ENCODE data around the gene TMEM270.
"Not testable (repeated sequence)": the region's sequence is repeated elsewhere in the genome, so short reads cannot be mapped to it uniquely, and the experiment has no call there.

Gene TMEM270

GRCh38 chr7:73829505-73829904 is 31.5 kb upstream of the TMEM270 start:
- no peaks in the 10 kb centered on the region for H3K9me3 Mint-ChIP-seq (ENCODE audit: low read depth)
- H3K4me1 Mint-ChIP-seq (ENCODE audit: low read depth): peaks cover 29% of the 10 kb centered on the region
- H3K27me3 Mint-ChIP-seq: peaks cover 4% of the 10 kb centered on the region
- H3K4me3 Mint-ChIP-seq: no peak overlapping the region
- H3K36me3 Mint-ChIP-seq: no peaks in the 10 kb centered on the region
- H3K27ac Mint-ChIP-seq: no peak overlapping the region

GRCh38 chr7:73829921-73830680 is 30.9 kb upstream of the TMEM270 start:
- peaks cover 29% of the 10 kb centered on the region for H3K4me1 Mint-ChIP-seq (ENCODE audit: low read depth)
- H3K27ac Mint-ChIP-seq: no peak overlapping the region
- H3K4me3 Mint-ChIP-seq: no peak overlapping the region
- no peaks in the 10 kb centered on the region for H3K36me3 Mint-ChIP-seq
- H3K27me3 Mint-ChIP-seq: peaks cover 4% of the 10 kb centered on the region
- H3K9me3 Mint-ChIP-seq (ENCODE audit: low read depth): no peaks in the 10 kb centered on the region

- H3K4me1 Mint-ChIP-seq (ENCODE audit: low read depth): peaks cover 28% of the 10 kb centered on the region
- no peak within 1 kb of the TSS for H3K27ac Mint-ChIP-seq
- no peak within 1 kb of the TSS for H3K4me3 Mint-ChIP-seq
- no peaks in the 10 kb centered on the region for H3K9me3 Mint-ChIP-seq (ENCODE audit: low read depth)
- no peaks in the 10 kb centered on the region for H3K36me3 Mint-ChIP-seq
- H3K27me3 Mint-ChIP-seq: peaks cover 4% of the 10 kb centered on the region
These were observed 30.0 kb upstream of the TMEM270 start, which contains the start of gene CLDN4 for GRCh38 chr7:73830681-73831583. TSS of gene CLDN4 (plus strand) at chr7:73830996. CDS start at chr7:73831202, 206 bp downstream.

GRCh38 chr7:73831584-73831833 is 29.4 kb upstream of the TMEM270 start:
- Mint-ChIP-seq H3K4me1 (ENCODE audit: low read depth) (peaks cover 26% of the 10 kb centered on the region), H3K4me3 (no peak overlapping the region), H3K27me3 (peaks cover 4% of the 10 kb centered on the region), H3K36me3 (no peaks in the 10 kb centered on the region), H3K27ac (no peak overlapping the region), H3K9me3 (ENCODE audit: low read depth) (no peaks in the 10 kb centered on the region)

GRCh38 chr7:73831834-73832651 is 28.9 kb upstream of the TMEM270 start:
- H3K4me1 Mint-ChIP-seq (ENCODE audit: low read depth): peaks cover 21% of the 10 kb centered on the region
- no peak overlapping the region for H3K27ac Mint-ChIP-seq
- H3K27me3 Mint-ChIP-seq: peaks cover 4% of the 10 kb centered on the region
- no peaks in the 10 kb centered on the region for H3K9me3 Mint-ChIP-seq (ENCODE audit: low read depth)
- H3K36me3 Mint-ChIP-seq: no peaks in the 10 kb centered on the region
- no peak overlapping the region for H3K4me3 Mint-ChIP-seq

GRCh38 chr7:73832806-73833205 is 28.2 kb upstream of the TMEM270 start:
- peaks cover 4% of the 10 kb centered on the region for H3K27me3 Mint-ChIP-seq
- peaks cover 13% of the 10 kb centered on the region for H3K4me1 Mint-ChIP-seq (ENCODE audit: low read depth)
- H3K4me3 Mint-ChIP-seq: no peak overlapping the region
- no peaks in the 10 kb centered on the region for H3K9me3 Mint-ChIP-seq (ENCODE audit: low read depth)
- no peaks in the 10 kb centered on the region for H3K36me3 Mint-ChIP-seq
- no peak overlapping the region for H3K27ac Mint-ChIP-seq

- H3K27ac Mint-ChIP-seq: no peak overlapping the region
- H3K9me3 Mint-ChIP-seq (ENCODE audit: low read depth): no peaks in the 10 kb centered on the region
- no peaks in the 10 kb centered on the region for H3K36me3 Mint-ChIP-seq
- peaks cover 9% of the 10 kb centered on the region for H3K4me1 Mint-ChIP-seq (ENCODE audit: low read depth)
- H3K27me3 Mint-ChIP-seq: peaks cover 3% of the 10 kb centered on the region
- no peak overlapping the region for H3K4me3 Mint-ChIP-seq
These were observed 27.6 kb upstream of the TMEM270 start for GRCh38 chr7:73833251-73833919.

GRCh38 chr7:73834626-73835191 is 26.2 kb upstream of the TMEM270 start:
- H3K9me3 Mint-ChIP-seq (ENCODE audit: low read depth): no peaks in the 10 kb centered on the region
- H3K27ac Mint-ChIP-seq: no peak overlapping the region
- no peaks in the 10 kb centered on the region for H3K36me3 Mint-ChIP-seq
- peaks cover under 1% of the 10 kb centered on the region for H3K4me1 Mint-ChIP-seq (ENCODE audit: low read depth)
- H3K4me3 Mint-ChIP-seq: no peak overlapping the region
- peaks cover 2% of the 10 kb centered on the region for H3K27me3 Mint-ChIP-seq

GRCh38 chr7:73837167-73837566 is 23.8 kb upstream of the TMEM270 start:
- not testable (repeated sequence) for H3K27ac Mint-ChIP-seq; H3K9me3 Mint-ChIP-seq (ENCODE audit: low read depth); H3K27me3 Mint-ChIP-seq; H3K36me3 Mint-ChIP-seq; H3K4me3 Mint-ChIP-seq; H3K4me1 Mint-ChIP-seq (ENCODE audit: low read depth)

GRCh38 chr7:73838642-73839041 is 22.3 kb upstream of the TMEM270 start:
- Mint-ChIP-seq H3K27me3 (no peaks in the 10 kb centered on the region), H3K9me3 (ENCODE audit: low read depth) (no peaks in the 10 kb centered on the region), H3K27ac (no peak overlapping the region), H3K4me1 (ENCODE audit: low read depth) (peaks cover 4% of the 10 kb centered on the region), H3K36me3 (no peaks in the 10 kb centered on the region), H3K4me3 (no peak overlapping the region)

GRCh38 chr7:73839290-73839689 is 21.7 kb upstream of the TMEM270 start:
- no peak overlapping the region for H3K4me3 Mint-ChIP-seq

GRCh38 chr7:73839743-73840714 is 20.9 kb upstream of the TMEM270 start:
- no peaks in the 10 kb centered on the region for H3K9me3 Mint-ChIP-seq (ENCODE audit: low read depth)
- no peaks in the 10 kb centered on the region for H3K36me3 Mint-ChIP-seq
- H3K27ac Mint-ChIP-seq: no peak overlapping the region
- no peaks in the 10 kb centered on the region for H3K27me3 Mint-ChIP-seq
- H3K4me1 Mint-ChIP-seq (ENCODE audit: low read depth): peaks cover 11% of the 10 kb centered on the region
- peak overlapping the region; percentile 9 for H3K4me3 Mint-ChIP-seq

More at GRCh38 chr7:73839290-73839689, 21.7 kb upstream of the TMEM270 start:
- H3K4me1 Mint-ChIP-seq (ENCODE audit: low read depth): peaks cover 11% of the 10 kb centered on the region
- no peak overlapping the region for H3K27ac Mint-ChIP-seq
- H3K27me3 Mint-ChIP-seq: no peaks in the 10 kb centered on the region
- no peaks in the 10 kb centered on the region for H3K36me3 Mint-ChIP-seq
- no peaks in the 10 kb centered on the region for H3K9me3 Mint-ChIP-seq (ENCODE audit: low read depth)

- H3K4me3 Mint-ChIP-seq: no peak overlapping the region
- H3K27ac Mint-ChIP-seq: no peak overlapping the region
- H3K36me3 Mint-ChIP-seq: no peaks in the 10 kb centered on the region
- peaks cover 11% of the 10 kb centered on the region for H3K4me1 Mint-ChIP-seq (ENCODE audit: low read depth)
- no peaks in the 10 kb centered on the region for H3K9me3 Mint-ChIP-seq (ENCODE audit: low read depth)
- H3K27me3 Mint-ChIP-seq: no peaks in the 10 kb centered on the region
These were observed 20.1 kb upstream of the TMEM270 start for GRCh38 chr7:73840715-73841379.
